WTC11 (cell line): ENCODE measurements around the gene SCUBE3. TPM values are rescaled to one million over a fixed set of nuclear protein-coding genes. Genes with fewer than 3 reads are reported as not detected.
A peak's percentile ranks its signal among the peaks of the same experiment; 100 is the strongest.

Source experiments
- ATAC-seq: fragments of 200-7000 bp; cut with Tn5 transposase; 2 replicates; pipeline ENCODE4 v1.10.0; 2021; ENCODE audit warnings: mild to moderate bottlenecking, moderate library complexity
- CTCF ChIA-PET: fragments of 300-600 bp; sonication (Branson Sonifier 250); formaldehyde crosslinking; loops from one replicate; lab custom pipeline; 2021; ENCODE audit warnings: antibody characterized with exemption; lab: Charles Lee
- POLR2A ChIA-PET: fragments of 350-600 bp; sonication (Branson Sonifier 250); formaldehyde crosslinking; loops from one replicate; lab custom pipeline; 2021; ENCODE audit warnings: antibody characterized with exemption; lab: Charles Lee
- DNase-seq: peaks from one replicate; pipeline ENCODE4 v3.0.0; 2021; ENCODE audit warnings: low spot score
- H3K27ac Mint-ChIP-seq: 2 replicates; pipeline ENCODE4 v1.8.0; 2021; ENCODE audit warnings: mixed read lengths
- H3K27me3 Mint-ChIP-seq: 2 replicates; pipeline ENCODE4 v1.8.0; 2021; ENCODE audit warnings: low read depth, mild to moderate bottlenecking, moderate library complexity, mixed read lengths
- H3K36me3 Mint-ChIP-seq: 2 replicates; pipeline ENCODE4 v1.8.0; 2021; ENCODE audit warnings: mixed read lengths
- H3K4me1 Mint-ChIP-seq: 2 replicates; pipeline ENCODE4 v1.8.0; 2022; ENCODE audit warnings: mixed read lengths
- H3K4me3 Mint-ChIP-seq: 2 replicates; pipeline ENCODE4 v1.8.0; 2021; ENCODE audit warnings: mild to moderate bottlenecking, moderate library complexity, mixed read lengths
- H3K9me3 Mint-ChIP-seq: 2 replicates; pipeline ENCODE4 v1.8.0; 2021; ENCODE audit warnings: mixed read lengths
- GABPB1 ChIP-seq: sonication (generic); formaldehyde crosslinking; IDR thresholded peaks from 2 replicates; pipeline ENCODE4 v1.8.1; 2023; ENCODE audit warnings: mild to moderate bottlenecking, missing genetic modification reagents
- NFE2L1 ChIP-seq: sonication (generic); formaldehyde crosslinking; IDR thresholded peaks from 2 replicates; pipeline ENCODE4 v1.8.1; 2023; ENCODE audit warnings: missing genetic modification reagents
- NFYB ChIP-seq: sonication (generic); formaldehyde crosslinking; conservative IDR thresholded peaks from 2 replicates; pipeline ENCODE4 v1.8.0; 2022; ENCODE audit warnings: low read depth, missing genetic modification reagents
- total RNA-seq: library from RNA; stranded (reverse); gene quantifications from 3 replicates; pipeline ENCODE4 v1.2.3, GENCODE V29; 2021
- TF ChIP-seq, protein P1 (sequence below): fragments of 200-600 bp; IDR thresholded peaks from 2 replicates; pipeline ENCODE4 v1.8.0; 2022; ENCODE audit warnings: antibody characterized with exemption
- TF ChIP-seq, protein P2 (sequence below): sonication (generic); formaldehyde crosslinking; conservative IDR thresholded peaks from 2 replicates; pipeline ENCODE4 v1.8.1; 2023; ENCODE audit warnings: mild to moderate bottlenecking, low read depth, missing genetic modification reagents, moderate library complexity
- TF ChIP-seq, protein P3 (sequence below): sonication (generic); formaldehyde crosslinking; IDR thresholded peaks from 2 replicates; pipeline ENCODE4 v1.8.0; 2023; ENCODE audit warnings: missing genetic modification reagents
- TF ChIP-seq, protein P4 (sequence below): sonication (generic); formaldehyde crosslinking; IDR thresholded peaks from 2 replicates; pipeline ENCODE4 v1.8.0; 2022; ENCODE audit warnings: mild to moderate bottlenecking, missing genetic modification reagents
- TF ChIP-seq, protein P5 (sequence below): sonication (generic); formaldehyde crosslinking; IDR thresholded peaks from 2 replicates; pipeline ENCODE4 v1.8.0; 2023; ENCODE audit warnings: mild to moderate bottlenecking, missing genetic modification reagents

The SCUBE3 gene
- total RNA-seq, 1 experiment from 2014 or later, result 2.1 TPM

DNA sequence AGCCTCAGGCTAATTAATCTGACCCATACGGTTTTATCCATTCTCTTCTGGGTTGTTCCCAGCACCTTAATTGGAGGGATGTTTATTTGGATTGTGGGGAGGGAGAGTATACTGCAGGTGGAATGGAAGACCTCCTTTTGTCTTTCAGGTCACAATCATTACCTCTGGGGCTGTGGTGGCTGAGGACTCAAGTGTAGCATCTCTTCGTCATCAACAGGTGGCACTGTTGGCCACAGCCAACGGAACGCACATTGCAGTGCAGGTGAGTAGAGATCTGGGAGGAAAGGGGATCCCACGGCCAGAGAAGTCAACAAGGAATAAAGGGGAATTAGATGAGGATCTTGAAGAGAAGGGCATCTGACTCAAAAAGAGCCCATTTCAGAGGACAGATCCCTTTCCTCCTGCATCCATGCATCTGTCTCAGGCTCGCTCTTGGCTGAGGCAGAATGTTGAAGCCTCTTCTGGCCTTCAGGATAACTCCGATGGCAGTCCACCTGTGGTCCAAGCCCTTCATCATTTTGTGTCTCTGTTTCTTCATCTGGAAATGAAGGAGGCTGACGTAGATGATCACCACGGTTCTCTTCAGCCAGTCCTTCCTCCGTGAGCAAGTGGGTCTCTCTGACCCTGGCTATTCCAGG lies 80.7 kb downstream of the SCUBE3 start:
- TF ChIP-seq, protein P1, sequence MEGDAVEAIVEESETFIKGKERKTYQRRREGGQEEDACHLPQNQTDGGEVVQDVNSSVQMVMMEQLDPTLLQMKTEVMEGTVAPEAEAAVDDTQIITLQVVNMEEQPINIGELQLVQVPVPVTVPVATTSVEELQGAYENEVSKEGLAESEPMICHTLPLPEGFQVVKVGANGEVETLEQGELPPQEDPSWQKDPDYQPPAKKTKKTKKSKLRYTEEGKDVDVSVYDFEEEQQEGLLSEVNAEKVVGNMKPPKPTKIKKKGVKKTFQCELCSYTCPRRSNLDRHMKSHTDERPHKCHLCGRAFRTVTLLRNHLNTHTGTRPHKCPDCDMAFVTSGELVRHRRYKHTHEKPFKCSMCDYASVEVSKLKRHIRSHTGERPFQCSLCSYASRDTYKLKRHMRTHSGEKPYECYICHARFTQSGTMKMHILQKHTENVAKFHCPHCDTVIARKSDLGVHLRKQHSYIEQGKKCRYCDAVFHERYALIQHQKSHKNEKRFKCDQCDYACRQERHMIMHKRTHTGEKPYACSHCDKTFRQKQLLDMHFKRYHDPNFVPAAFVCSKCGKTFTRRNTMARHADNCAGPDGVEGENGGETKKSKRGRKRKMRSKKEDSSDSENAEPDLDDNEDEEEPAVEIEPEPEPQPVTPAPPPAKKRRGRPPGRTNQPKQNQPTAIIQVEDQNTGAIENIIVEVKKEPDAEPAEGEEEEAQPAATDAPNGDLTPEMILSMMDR, result peak; percentile 70
- no peak for TF ChIP-seq NFE2L1
- CTCF ChIA-PET, result interaction anchor here (1.0 to 2.2 kb wide), 10 partner anchors 8 to 228 kb away, joined by 3 to 13 read pairs (median 8); partner anchors contain the start of gene ZNF76
- Mint-ChIP-seq H3K4me3 (no peak overlapping the region), H3K36me3 (peaks cover 11% of the 10 kb centered on the region), H3K4me1 (peaks cover 22% of the 10 kb centered on the region), H3K27ac (peak overlapping the region; percentile 78), H3K27me3 (0 out of 2 replicates have a peak, but pooled peaks cover 4% of the 10 kb centered on the region), H3K9me3 (no peaks in the 10 kb centered on the region)
- DNase-seq, result peak; percentile 60
- peak; percentile 70 for ATAC-seq
- POLR2A ChIA-PET, result no interaction called here

DNA sequence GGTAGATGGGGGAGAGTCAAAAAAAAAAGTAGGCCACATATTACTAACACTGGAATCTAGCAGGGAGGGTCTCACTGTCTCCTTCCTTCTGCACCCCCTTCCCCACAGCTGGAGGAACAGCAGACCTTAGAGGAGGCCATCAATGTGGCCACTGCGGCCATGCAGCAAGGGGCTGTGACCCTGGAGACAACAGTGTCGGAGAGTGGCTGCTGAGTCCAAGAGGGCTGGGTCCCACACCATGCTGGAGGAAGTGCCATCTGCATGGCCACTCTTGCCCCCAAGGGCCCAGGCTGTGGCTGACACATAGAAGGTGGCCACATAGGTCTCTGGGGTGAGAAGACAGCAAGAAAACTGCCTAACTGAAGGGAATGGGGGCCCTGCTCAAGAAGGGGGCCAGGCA lies 81.3 kb downstream of the SCUBE3 start:
- Mint-ChIP-seq H3K27ac (no peak overlapping the region), H3K4me1 (peaks cover 28% of the 10 kb centered on the region), H3K36me3 (peaks cover 11% of the 10 kb centered on the region), H3K9me3 (no peaks in the 10 kb centered on the region), H3K27me3 (0 out of 2 replicates have a peak, but pooled peaks cover 4% of the 10 kb centered on the region), H3K4me3 (no peak overlapping the region)
- no peak for DNase-seq
- ChIA-PET POLR2A (no interaction called here), CTCF (interaction anchor here (0.6 to 4.3 kb wide), 5 partner anchors 33 to 1775 kb away, joined by 3 to 24 read pairs (median 17); partner anchors contain the start of genes FANCE and RPL10A)
- TF ChIP-seq, protein P2, sequence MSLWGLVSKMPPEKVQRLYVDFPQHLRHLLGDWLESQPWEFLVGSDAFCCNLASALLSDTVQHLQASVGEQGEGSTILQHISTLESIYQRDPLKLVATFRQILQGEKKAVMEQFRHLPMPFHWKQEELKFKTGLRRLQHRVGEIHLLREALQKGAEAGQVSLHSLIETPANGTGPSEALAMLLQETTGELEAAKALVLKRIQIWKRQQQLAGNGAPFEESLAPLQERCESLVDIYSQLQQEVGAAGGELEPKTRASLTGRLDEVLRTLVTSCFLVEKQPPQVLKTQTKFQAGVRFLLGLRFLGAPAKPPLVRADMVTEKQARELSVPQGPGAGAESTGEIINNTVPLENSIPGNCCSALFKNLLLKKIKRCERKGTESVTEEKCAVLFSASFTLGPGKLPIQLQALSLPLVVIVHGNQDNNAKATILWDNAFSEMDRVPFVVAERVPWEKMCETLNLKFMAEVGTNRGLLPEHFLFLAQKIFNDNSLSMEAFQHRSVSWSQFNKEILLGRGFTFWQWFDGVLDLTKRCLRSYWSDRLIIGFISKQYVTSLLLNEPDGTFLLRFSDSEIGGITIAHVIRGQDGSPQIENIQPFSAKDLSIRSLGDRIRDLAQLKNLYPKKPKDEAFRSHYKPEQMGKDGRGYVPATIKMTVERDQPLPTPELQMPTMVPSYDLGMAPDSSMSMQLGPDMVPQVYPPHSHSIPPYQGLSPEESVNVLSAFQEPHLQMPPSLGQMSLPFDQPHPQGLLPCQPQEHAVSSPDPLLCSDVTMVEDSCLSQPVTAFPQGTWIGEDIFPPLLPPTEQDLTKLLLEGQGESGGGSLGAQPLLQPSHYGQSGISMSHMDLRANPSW (CRISPR knock-in tag), result no peak
- TF ChIP-seq, protein P3, sequence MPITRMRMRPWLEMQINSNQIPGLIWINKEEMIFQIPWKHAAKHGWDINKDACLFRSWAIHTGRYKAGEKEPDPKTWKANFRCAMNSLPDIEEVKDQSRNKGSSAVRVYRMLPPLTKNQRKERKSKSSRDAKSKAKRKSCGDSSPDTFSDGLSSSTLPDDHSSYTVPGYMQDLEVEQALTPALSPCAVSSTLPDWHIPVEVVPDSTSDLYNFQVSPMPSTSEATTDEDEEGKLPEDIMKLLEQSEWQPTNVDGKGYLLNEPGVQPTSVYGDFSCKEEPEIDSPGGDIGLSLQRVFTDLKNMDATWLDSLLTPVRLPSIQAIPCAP, result no peak
- TF ChIP-seq, protein P4, sequence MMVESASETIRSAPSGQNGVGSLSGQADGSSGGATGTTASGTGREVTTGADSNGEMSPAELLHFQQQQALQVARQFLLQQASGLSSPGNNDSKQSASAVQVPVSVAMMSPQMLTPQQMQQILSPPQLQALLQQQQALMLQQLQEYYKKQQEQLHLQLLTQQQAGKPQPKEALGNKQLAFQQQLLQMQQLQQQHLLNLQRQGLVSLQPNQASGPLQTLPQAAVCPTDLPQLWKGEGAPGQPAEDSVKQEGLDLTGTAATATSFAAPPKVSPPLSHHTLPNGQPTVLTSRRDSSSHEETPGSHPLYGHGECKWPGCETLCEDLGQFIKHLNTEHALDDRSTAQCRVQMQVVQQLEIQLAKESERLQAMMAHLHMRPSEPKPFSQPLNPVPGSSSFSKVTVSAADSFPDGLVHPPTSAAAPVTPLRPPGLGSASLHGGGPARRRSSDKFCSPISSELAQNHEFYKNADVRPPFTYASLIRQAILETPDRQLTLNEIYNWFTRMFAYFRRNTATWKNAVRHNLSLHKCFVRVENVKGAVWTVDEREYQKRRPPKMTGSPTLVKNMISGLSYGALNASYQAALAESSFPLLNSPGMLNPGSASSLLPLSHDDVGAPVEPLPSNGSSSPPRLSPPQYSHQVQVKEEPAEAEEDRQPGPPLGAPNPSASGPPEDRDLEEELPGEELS, result no peak
- TF ChIP-seq, protein P5, sequence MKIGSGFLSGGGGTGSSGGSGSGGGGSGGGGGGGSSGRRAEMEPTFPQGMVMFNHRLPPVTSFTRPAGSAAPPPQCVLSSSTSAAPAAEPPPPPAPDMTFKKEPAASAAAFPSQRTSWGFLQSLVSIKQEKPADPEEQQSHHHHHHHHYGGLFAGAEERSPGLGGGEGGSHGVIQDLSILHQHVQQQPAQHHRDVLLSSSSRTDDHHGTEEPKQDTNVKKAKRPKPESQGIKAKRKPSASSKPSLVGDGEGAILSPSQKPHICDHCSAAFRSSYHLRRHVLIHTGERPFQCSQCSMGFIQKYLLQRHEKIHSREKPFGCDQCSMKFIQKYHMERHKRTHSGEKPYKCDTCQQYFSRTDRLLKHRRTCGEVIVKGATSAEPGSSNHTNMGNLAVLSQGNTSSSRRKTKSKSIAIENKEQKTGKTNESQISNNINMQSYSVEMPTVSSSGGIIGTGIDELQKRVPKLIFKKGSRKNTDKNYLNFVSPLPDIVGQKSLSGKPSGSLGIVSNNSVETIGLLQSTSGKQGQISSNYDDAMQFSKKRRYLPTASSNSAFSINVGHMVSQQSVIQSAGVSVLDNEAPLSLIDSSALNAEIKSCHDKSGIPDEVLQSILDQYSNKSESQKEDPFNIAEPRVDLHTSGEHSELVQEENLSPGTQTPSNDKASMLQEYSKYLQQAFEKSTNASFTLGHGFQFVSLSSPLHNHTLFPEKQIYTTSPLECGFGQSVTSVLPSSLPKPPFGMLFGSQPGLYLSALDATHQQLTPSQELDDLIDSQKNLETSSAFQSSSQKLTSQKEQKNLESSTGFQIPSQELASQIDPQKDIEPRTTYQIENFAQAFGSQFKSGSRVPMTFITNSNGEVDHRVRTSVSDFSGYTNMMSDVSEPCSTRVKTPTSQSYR (CRISPR knock-in tag), result no peak
- no peak for TF ChIP-seq NFYB (CRISPR knock-in tag)
- TF ChIP-seq GABPB1 (CRISPR knock-in tag), result no peak
- no peak for ATAC-seq
